GM23248 (cell line): ENCODE measurements around the gene AMY1A. TPM values are rescaled to one million over a fixed set of nuclear protein-coding genes. Genes with fewer than 3 reads are reported as not detected.
"Not testable (repeated sequence)": the region's sequence is repeated elsewhere in the genome, so short reads cannot be mapped to it uniquely, and the experiment has no call there.

Experiments
- DNase-seq: peaks from one replicate; pipeline ENCODE4 v3.0.0-alpha.2; 2015
- H2AFZ ChIP-seq: fragments of 200-600 bp; sonication (generic); 2 replicates; pipeline ENCODE4 v1.6.1; 2016; ENCODE audit warnings: antibody characterized with exemption
- H3F3A ChIP-seq: fragments of 200-600 bp; sonication (generic); 2 replicates; pipeline ENCODE4 v1.6.1; 2016; ENCODE audit warnings: mild to moderate bottlenecking, antibody characterized with exemption, mixed run types; ENCODE audit not compliant: insufficient read depth
- H3K27ac ChIP-seq: fragments of 200-600 bp; sonication (generic); 2 replicates; pipeline ENCODE4 v1.5.1; 2016; ENCODE audit warnings: mild to moderate bottlenecking
- H3K27me3 ChIP-seq: fragments of 200-600 bp; sonication (generic); replicated peaks from 2 replicates; pipeline ENCODE4 v1.6.1; 2016; ENCODE audit warnings: mild to moderate bottlenecking; ENCODE audit not compliant: insufficient read depth
- H3K36me3 ChIP-seq: fragments of 200-600 bp; sonication (generic); 2 replicates; pipeline ENCODE4 v1.6.1; 2016; ENCODE audit warnings: low read depth, mild to moderate bottlenecking
- H3K4me1 ChIP-seq: fragments of 200-600 bp; sonication (generic); 2 replicates; pipeline ENCODE4 v1.6.1; 2016; ENCODE audit warnings: mild to moderate bottlenecking; ENCODE audit not compliant: insufficient read depth
- H3K4me2 ChIP-seq: fragments of 200-600 bp; sonication (generic); one replicate; pipeline ENCODE4 v1.6.1; 2016; ENCODE audit warnings: mild to moderate bottlenecking; ENCODE audit not compliant: unreplicated experiment
- H3K4me3 ChIP-seq: fragments of 200-600 bp; sonication (generic); 2 replicates; pipeline ENCODE4 v1.5.1; 2016; ENCODE audit warnings: mild to moderate bottlenecking
- H3K79me2 ChIP-seq: fragments of 200-600 bp; sonication (generic); 2 replicates; pipeline ENCODE4 v1.6.1; 2016; ENCODE audit warnings: mild to moderate bottlenecking; ENCODE audit not compliant: insufficient read depth
- H3K9ac ChIP-seq: fragments of 200-600 bp; sonication (generic); 2 replicates; pipeline ENCODE4 v1.6.1; 2016; ENCODE audit warnings: mild to moderate bottlenecking
- H3K9me2 ChIP-seq: fragments of 200-600 bp; sonication (generic); 2 replicates; pipeline ENCODE4 v1.6.1; 2016; ENCODE audit warnings: mixed run types, mild to moderate bottlenecking, moderate library complexity; ENCODE audit not compliant: insufficient read depth
- H3K9me3 ChIP-seq: fragments of 200-600 bp; sonication (generic); one replicate; pipeline ENCODE4 v1.6.1; 2017; ENCODE audit warnings: low read depth
- H4K20me1 ChIP-seq: fragments of 200-600 bp; sonication (generic); 2 replicates; pipeline ENCODE4 v1.6.0; 2016; ENCODE audit not compliant: insufficient read depth
- WGBS, 2 experiments: methylation state at CpG; one replicate each; pipeline ENCODE4 v1.1.6; 2015 to 2017; ENCODE audit warnings: low lambda C conversion rate in 2 of 2, low coverage in 1 of 2; ENCODE audit errors: missing lambda C conversion rate in 2 of 2; 5-methylcytosine and 5-hydroxymethylcytosine counted together
- in situ Hi-C: fragments of 300-500 bp; cut with MboI; formaldehyde crosslinking; loops from 2 replicates; pipeline ENCODE4 v1.15.0; 2020
- polyA plus RNA-seq: library from polyadenylated mRNA; unstranded; fragments of >200 nt; fragmentation: Nextera tagmentation; extraction: Ambion mirVana; gene quantifications from 2 replicates; pipeline ENCODE4 v1.2.1, GENCODE V29; 2016
- small RNA-seq: library from RNA; depleted of rRNA; stranded (forward); fragments of <200 nt; gene quantifications from one replicate; pipeline ENCODE3, GENCODE V24; 2014; ENCODE audit warnings: low read depth, low replicate concordance
- total RNA-seq: library from RNA; depleted of rRNA; stranded (reverse); fragments of >200 nt; shearing (Covaris generic); gene quantifications from 2 replicates; pipeline ENCODE4 v1.2.3, GENCODE V29; 2014; rRNA removed

Gene AMY1A
- total and polyA plus RNA-seq, 2 experiments from 2014 or later: not detected

DNA sequence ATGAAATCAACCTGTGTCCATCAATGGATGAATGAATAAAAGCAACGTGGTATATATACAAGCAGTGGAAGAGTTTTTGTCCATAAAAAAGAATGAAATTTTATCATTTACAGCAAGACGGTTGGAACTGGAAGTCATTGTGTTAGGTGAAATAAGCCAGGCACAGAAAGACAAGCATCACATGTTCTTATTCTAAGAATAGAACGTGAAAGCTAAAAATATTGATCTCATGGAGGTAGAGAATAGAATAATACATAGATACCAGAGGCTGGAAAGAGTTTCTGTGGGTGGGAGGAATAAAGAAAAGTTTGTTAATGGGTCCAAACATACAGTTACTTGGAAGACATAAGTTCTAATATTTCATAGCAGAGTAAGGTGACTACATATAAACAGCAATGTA lies 54.8 kb downstream of the AMY1A start:
- H3K27me3 ChIP-seq, H3K4me1 ChIP-seq, H3K4me2 ChIP-seq, H3K4me3 ChIP-seq, H3K27ac ChIP-seq, H3K79me2 ChIP-seq, DNase-seq, H3K9me2 ChIP-seq, H3K36me3 ChIP-seq, in situ Hi-C loops, H3K9ac ChIP-seq, H2AFZ ChIP-seq, H4K20me1 ChIP-seq, H3F3A ChIP-seq, H3K9me3 ChIP-seq: not testable (repeated sequence)
- no CpG with 5 or more reads among the region's 3 CpGs for WGBS, 2 experiments

Small RNAs within 50 kb of the gene (small RNA-seq; reads per million reads assigned to genes)
- not detected for gene AC105272.1

Other genes with a start within 250 kb of the AMY1A start
- gene RNPC3, start 130.1 kb upstream of the AMY1A start, total RNA-seq: 4.4 TPM in 2 replicates
- gene RNPC3, start 130.1 kb upstream of the AMY1A start, polyA plus RNA-seq: 6.8 and 8.1 TPM in 2 replicates
- gene AMY2B, start 84.2 kb upstream of the AMY1A start, total RNA-seq: 1.1 and 2.5 TPM in 2 replicates
- 0.63 and 0.94 TPM in 2 replicates for gene AMY2B, start 84.2 kb upstream of the AMY1A start, polyA plus RNA-seq
- not detected in 2 replicates for gene AMY2A, start 38.3 kb upstream of the AMY1A start, total RNA-seq
- gene AMY2A, start 38.3 kb upstream of the AMY1A start, polyA plus RNA-seq: not detected in 2 replicates
- gene AMY1B, start 40.5 kb downstream of the AMY1A start, total RNA-seq: not detected in 2 replicates
- gene AMY1B, start 40.5 kb downstream of the AMY1A start, polyA plus RNA-seq: not detected in 2 replicates
- not detected in 2 replicates for gene AMY1C, start 94.1 kb downstream of the AMY1A start, total RNA-seq
- gene AMY1C, start 94.1 kb downstream of the AMY1A start, polyA plus RNA-seq: not detected in 2 replicates